ENCODE results near the gene CEACAM18.

GRCh38 chr19:51503896-51504295, 25.6 kb downstream of the CEACAM18 start:
- TF ChIP-seq CTCF (conservative IDR thresholded peaks at IDR 0.05; ENCODE audit: low read length) (no peak), EZH2phosphoT487 (IDR thresholded peaks at IDR 0.05; ENCODE audit: borderline replicate concordance) (no peak)

Measured in Loucy (cell line).